ENCODE data around the gene GREB1.

GRCh38 chr2:11530864-11531465, 2.9 kb upstream of the GREB1 start:
- TF ChIP-seq CTCF (IDR thresholded peaks at IDR 0.05) (no peak), POLR2A (IDR thresholded peaks at IDR 0.05) (no peak)
